ENCODE measurements around the gene MSANTD4. TPM values are rescaled to one million over a fixed set of nuclear protein-coding genes. Genes with fewer than 3 reads are reported as not detected.
"Not testable (repeated sequence)": the region's sequence is repeated elsewhere in the genome, so short reads cannot be mapped to it uniquely, and the experiment has no call there.

The MSANTD4 gene
- polyA plus RNA-seq, 1 experiment, result 6.5 TPM

DNA sequence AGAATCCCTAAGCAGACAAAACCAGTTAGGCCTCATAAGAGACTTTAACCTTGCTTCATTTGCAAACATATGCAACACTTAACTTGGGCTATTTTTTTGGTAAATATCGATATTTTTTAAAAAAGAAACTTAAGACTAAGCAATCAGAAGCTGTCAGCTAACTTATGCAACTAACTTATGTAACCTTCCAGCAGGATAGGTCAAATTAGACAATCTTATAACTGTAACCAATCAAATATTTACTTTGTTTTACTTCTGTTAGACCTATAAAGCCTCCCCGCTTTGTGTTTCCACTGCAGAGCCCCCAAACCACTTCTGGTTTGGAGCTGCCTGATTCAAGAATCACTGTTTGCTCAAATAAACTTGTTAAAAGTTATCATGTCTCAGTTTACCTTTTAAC, 8.0 kb downstream of the MSANTD4 start:
- no peak overlapping the region for H3K4me3 ChIP-seq (ENCODE audit: low read depth, low read length)

GRCh38 chr11:106012744-106013143, 9.3 kb downstream of the MSANTD4 start:
- TF ChIP-seq, protein P1, sequence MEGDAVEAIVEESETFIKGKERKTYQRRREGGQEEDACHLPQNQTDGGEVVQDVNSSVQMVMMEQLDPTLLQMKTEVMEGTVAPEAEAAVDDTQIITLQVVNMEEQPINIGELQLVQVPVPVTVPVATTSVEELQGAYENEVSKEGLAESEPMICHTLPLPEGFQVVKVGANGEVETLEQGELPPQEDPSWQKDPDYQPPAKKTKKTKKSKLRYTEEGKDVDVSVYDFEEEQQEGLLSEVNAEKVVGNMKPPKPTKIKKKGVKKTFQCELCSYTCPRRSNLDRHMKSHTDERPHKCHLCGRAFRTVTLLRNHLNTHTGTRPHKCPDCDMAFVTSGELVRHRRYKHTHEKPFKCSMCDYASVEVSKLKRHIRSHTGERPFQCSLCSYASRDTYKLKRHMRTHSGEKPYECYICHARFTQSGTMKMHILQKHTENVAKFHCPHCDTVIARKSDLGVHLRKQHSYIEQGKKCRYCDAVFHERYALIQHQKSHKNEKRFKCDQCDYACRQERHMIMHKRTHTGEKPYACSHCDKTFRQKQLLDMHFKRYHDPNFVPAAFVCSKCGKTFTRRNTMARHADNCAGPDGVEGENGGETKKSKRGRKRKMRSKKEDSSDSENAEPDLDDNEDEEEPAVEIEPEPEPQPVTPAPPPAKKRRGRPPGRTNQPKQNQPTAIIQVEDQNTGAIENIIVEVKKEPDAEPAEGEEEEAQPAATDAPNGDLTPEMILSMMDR (IDR thresholded peaks at IDR 0.05; ENCODE audit: insufficient read depth, low read depth, low read length), result no peak
- Histone ChIP-seq H3K27me3 (ENCODE audit: control insufficient read depth, insufficient read depth, low read length) (no peaks in the 10 kb centered on the region), H3K36me3 (ENCODE audit: control insufficient read depth, insufficient read depth, low read length) (peaks cover 6% of the 10 kb centered on the region; the same call in 1 of the 2 replicates), H3K4me3 (ENCODE audit: low read depth, low read length) (no peak overlapping the region)
- DNase-seq (ENCODE audit: low read depth), result no peak
- POLR2A ChIA-PET, result no interaction called here
- CTCF ChIA-PET, result no interaction called here

More for the DNA sequence above, 8.0 kb downstream of the MSANTD4 start:
- ChIA-PET POLR2A (no interaction called here), CTCF (no interaction called here)
- TF ChIP-seq, protein P1 (IDR thresholded peaks at IDR 0.05; ENCODE audit: insufficient read depth, low read depth, low read length), result no peak
- no peaks in the 10 kb centered on the region for H3K27me3 ChIP-seq (ENCODE audit: control insufficient read depth, insufficient read depth, low read length)
- no peak for DNase-seq (ENCODE audit: low read depth)
- peaks cover 6% of the 10 kb centered on the region; the same call in 1 of the 2 replicates for H3K36me3 ChIP-seq (ENCODE audit: control insufficient read depth, insufficient read depth, low read length)

DNA sequence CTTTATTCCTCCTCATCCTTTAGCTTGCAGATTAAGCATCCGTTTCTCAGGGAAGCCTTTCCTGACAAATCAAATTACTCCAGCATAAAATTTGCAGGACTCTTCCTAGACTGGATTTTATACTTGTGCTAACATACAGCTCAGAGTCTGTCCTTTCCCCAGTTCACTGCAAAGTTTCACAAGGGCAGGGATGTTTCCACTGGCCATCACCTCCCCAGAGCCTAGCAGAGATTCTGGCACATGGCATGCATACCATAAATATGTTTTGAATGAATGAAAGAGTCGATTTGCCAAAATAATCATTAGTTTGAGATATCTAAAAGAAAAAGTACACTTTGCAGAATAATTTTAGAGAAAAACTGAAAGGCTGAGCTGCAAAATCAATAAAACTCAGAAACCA, 10.6 kb downstream of the MSANTD4 start:
- Histone ChIP-seq H3K36me3 (ENCODE audit: control insufficient read depth, insufficient read depth, low read length) (peaks cover 6% of the 10 kb centered on the region; the same call in 1 of the 2 replicates), H3K27me3 (ENCODE audit: control insufficient read depth, insufficient read depth, low read length) (no peaks in the 10 kb centered on the region), H3K4me3 (ENCODE audit: low read depth, low read length) (no peak overlapping the region)
- POLR2A ChIA-PET, result no interaction called here
- CTCF ChIA-PET, result interaction anchor here (1.1 to 1.2 kb wide), 2 partner anchors 8 to 56 kb away, joined by 3 read pairs; no protein-coding TSS in a partner anchor
- no peak for DNase-seq (ENCODE audit: low read depth)
- TF ChIP-seq, protein P1 (IDR thresholded peaks at IDR 0.05; ENCODE audit: insufficient read depth, low read depth, low read length), result no peak

DNA sequence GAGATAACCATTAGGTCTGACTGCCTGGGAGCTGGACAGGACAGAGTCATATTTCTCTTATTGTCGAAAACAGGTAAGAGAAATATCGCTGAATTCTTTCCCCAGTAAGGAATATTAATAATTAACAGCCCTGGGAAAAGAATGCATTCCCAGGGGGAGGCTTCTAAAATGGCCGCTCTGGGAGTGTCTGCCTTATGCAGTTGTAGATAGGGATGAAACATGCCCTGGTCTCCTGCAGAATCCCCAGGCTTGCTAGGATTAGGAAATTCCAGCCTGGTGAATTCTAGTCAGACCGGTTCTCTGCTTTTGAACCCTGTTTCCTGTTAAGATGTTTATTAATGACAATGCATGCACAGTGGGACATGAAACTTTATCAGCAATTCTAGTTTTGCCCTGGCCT, 18.9 kb downstream of the MSANTD4 start:
- H3K4me3 ChIP-seq (ENCODE audit: low read depth, low read length); DNase-seq (ENCODE audit: low read depth); H3K36me3 ChIP-seq (ENCODE audit: control insufficient read depth, insufficient read depth, low read length); H3K27me3 ChIP-seq (ENCODE audit: control insufficient read depth, insufficient read depth, low read length); POLR2A ChIA-PET: not testable (repeated sequence)
- CTCF ChIA-PET, result interaction anchor here (1.0 kb wide), 1 partner anchor 15 kb away, joined by 3 read pairs; no protein-coding TSS in a partner anchor

GRCh38 chr11:106001304-106002012, 20.6 kb downstream of the MSANTD4 start:
- CTCF ChIA-PET, result no interaction called here
- DNase-seq (ENCODE audit: low read depth), result no peak
- Histone ChIP-seq H3K4me3 (ENCODE audit: low read depth, low read length) (no peak overlapping the region), H3K27me3 (ENCODE audit: control insufficient read depth, insufficient read depth, low read length) (no peaks in the 10 kb centered on the region), H3K36me3 (ENCODE audit: control insufficient read depth, insufficient read depth, low read length) (peaks cover 2% of the 10 kb centered on the region; the same call in 1 of the 2 replicates)
- TF ChIP-seq, protein P1 (IDR thresholded peaks at IDR 0.05; ENCODE audit: insufficient read depth, low read depth, low read length), result no peak
- POLR2A ChIA-PET, result no interaction called here

DNA sequence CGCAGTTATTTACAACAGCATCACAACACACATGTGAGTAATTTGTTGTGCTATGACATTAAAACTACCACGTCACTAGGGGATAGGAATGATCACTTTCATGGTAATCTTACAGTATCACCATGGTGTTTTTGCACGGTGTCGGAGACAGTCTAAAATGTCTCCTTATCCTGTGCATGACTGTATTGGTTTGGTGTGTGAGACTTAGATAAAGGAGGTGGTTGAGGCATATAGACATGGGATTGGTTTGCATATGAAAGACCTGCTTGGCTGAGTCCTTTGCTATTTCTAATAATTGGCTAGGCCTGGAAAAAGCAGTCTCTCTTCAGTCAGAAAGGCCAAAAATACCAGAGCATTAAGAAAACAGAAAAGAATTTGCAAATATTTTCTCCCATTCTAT, 30.2 kb downstream of the MSANTD4 start:
- H3K4me3 ChIP-seq (ENCODE audit: low read depth, low read length), result no peak overlapping the region
- TF ChIP-seq, protein P1 (IDR thresholded peaks at IDR 0.05; ENCODE audit: insufficient read depth, low read depth, low read length), result no peak
- H3K36me3 ChIP-seq (ENCODE audit: control insufficient read depth, insufficient read depth, low read length), result no peaks in the 10 kb centered on the region
- H3K27me3 ChIP-seq (ENCODE audit: control insufficient read depth, insufficient read depth, low read length), result no peaks in the 10 kb centered on the region
- CTCF ChIA-PET, result no interaction called here
- DNase-seq (ENCODE audit: low read depth), result no peak
- POLR2A ChIA-PET, result no interaction called here

Data from BJ (cell line).